HEK293 (cell line): ENCODE data around the gene UBE2D3.
A peak's percentile ranks its signal among the peaks of the same experiment; 100 is the strongest.
"Not testable (repeated sequence)": the region's sequence is repeated elsewhere in the genome, so short reads cannot be mapped to it uniquely, and the experiment has no call there.

Experiments
- CTCF ChIA-PET: fragments of 350-600 bp; formaldehyde crosslinking; extraction: SDS; loops from one replicate; lab custom pipeline; 2021; ENCODE audit warnings: antibody characterized with exemption; lab: Yijun Ruan, JAX
- POLR2A ChIA-PET: fragments of 300-600 bp; formaldehyde crosslinking; extraction: SDS; loops from one replicate; lab custom pipeline; 2020; ENCODE audit warnings: antibody characterized with exemption, inconsistent platforms; lab: Yijun Ruan, JAX
- H3K27ac ChIP-seq: fragments of 200-500 bp; sonication (Bioruptor generic); 2 replicates; pipeline ENCODE4 v1.5.1; 2014; ENCODE audit warnings: low read depth, low read length, control low read depth, inconsistent platforms; ENCODE audit errors: extremely low read depth
- H3K36me3 ChIP-seq, 2 experiments: fragments of 200-500 bp in 1 of 2; sonication (Bioruptor generic) in 1 of 2; 1 replicate in 1 of 2; 2 replicates in 1 of 2; pipeline ENCODE4 v1.5.1; 2014 to 2017; ENCODE audit warnings: inconsistent platforms in 2 of 2, low read length in 2 of 2; ENCODE audit not compliant: control insufficient read depth in 2 of 2, insufficient read depth in 1 of 2
- H3K4me1 ChIP-seq: fragments of 200-500 bp; sonication (Bioruptor generic); 2 replicates; pipeline ENCODE4 v1.5.1; 2014; ENCODE audit warnings: mild to moderate bottlenecking, low read length, inconsistent platforms; ENCODE audit not compliant: control insufficient read depth, insufficient read depth
- H3K4me3 ChIP-seq: 2 replicates; pipeline ENCODE4 v1.5.1; 2011; ENCODE audit warnings: low read depth, mild to moderate bottlenecking, control low read depth, low read length, moderate library complexity
- H3K9me3 ChIP-seq: fragments of 200-500 bp; sonication (Bioruptor generic); 2 replicates; pipeline ENCODE4 v1.5.1; 2014; ENCODE audit warnings: low read depth, low read length, inconsistent platforms; ENCODE audit not compliant: control insufficient read depth, insufficient read depth
- BCL11A ChIP-seq: fragments of 450-650 bp; formaldehyde crosslinking; IDR thresholded peaks from 2 replicates; pipeline ENCODE4 v1.5.1; 2016; ENCODE audit warnings: low read depth, missing biosample characterization, missing genetic modification characterization
- GLI4 ChIP-seq: fragments of 450-650 bp; formaldehyde crosslinking; IDR thresholded peaks from 2 replicates; pipeline ENCODE4 v1.5.1; 2016; ENCODE audit warnings: missing biosample characterization, missing genetic modification characterization
- ZBTB21 ChIP-seq: fragments of 450-650 bp; formaldehyde crosslinking; IDR thresholded peaks from 2 replicates; pipeline ENCODE4 v1.5.1; 2017; ENCODE audit warnings: missing biosample characterization, missing genetic modification characterization
- ZNF121 ChIP-seq: fragments of 450-650 bp; formaldehyde crosslinking; IDR thresholded peaks from 2 replicates; pipeline ENCODE4 v1.5.1; 2016; ENCODE audit warnings: missing biosample characterization, missing genetic modification characterization
- ZNF560 ChIP-seq: fragments of 450-650 bp; formaldehyde crosslinking; IDR thresholded peaks from 2 replicates; pipeline ENCODE4 v1.5.1; 2017; ENCODE audit warnings: missing biosample characterization, missing genetic modification characterization, borderline replicate concordance
- ZNF660 ChIP-seq: fragments of 450-650 bp; IDR thresholded peaks from 2 replicates; pipeline ENCODE4 v1.5.1; 2018; ENCODE audit warnings: missing biosample characterization, mild to moderate bottlenecking, missing genetic modification characterization
- ZXDB ChIP-seq: fragments of 450-650 bp; formaldehyde crosslinking; IDR thresholded peaks from 2 replicates; pipeline ENCODE4 v1.5.1; 2016; ENCODE audit warnings: missing biosample characterization, missing genetic modification characterization
- TF ChIP-seq, protein P1 (sequence below): fragments of 450-650 bp; formaldehyde crosslinking; IDR thresholded peaks from 2 replicates; pipeline ENCODE4 v1.5.1; 2017; ENCODE audit warnings: missing biosample characterization, missing genetic modification characterization
- TF ChIP-seq, protein P2 (sequence below): fragments of 450-650 bp; formaldehyde crosslinking; IDR thresholded peaks from 2 replicates; pipeline ENCODE4; 2016; ENCODE audit warnings: missing biosample characterization, missing genetic modification characterization
- TF ChIP-seq, protein P3 (sequence below): fragments of 450-650 bp; formaldehyde crosslinking; IDR thresholded peaks from 2 replicates; pipeline ENCODE4 v1.5.1; 2017; ENCODE audit warnings: missing biosample characterization, missing genetic modification characterization

Gene UBE2D3

DNA sequence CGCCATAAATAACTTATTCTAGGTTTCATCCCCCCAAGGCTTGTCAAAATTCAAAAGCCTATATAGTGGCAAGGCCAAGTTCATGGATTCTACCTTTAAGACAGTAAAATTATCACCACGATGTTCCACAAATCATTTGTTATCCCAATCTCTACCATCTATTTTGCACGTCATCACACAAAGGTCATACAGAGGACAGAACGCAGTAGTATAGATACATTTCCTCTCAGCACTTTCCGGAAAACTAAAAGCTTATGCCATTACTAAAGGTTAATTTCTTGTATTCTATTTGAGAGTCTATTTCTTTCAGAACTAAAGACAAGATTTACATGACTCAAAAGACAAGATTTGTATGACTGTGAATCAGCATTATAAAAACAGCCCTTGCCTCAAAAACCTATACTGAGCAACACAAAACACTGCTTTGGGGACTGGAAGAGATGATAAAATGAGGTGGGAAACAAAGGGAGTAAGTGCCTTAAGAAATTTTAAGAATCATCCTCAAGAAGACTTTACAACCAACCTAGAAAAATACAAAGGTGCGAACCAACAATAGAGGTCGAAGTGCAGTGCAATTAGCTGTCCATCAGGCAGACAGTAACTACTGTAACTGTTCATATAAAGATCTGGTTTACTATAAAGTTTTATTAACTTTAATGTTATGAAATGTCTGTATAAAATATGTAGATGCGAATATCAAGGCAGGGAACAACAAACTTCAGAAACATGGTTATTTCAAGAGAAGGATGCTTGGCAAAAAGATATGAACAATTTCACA is 7.6 kb downstream of the UBE2D3 start:
- ChIA-PET POLR2A (no interaction called here), CTCF (no interaction called here)
- peaks cover 0 to 44% of the 10 kb centered on the region in 2 experiments; a peak in 1 of 3 replicates for H3K36me3 ChIP-seq
- no peak overlapping the region for H3K4me3 ChIP-seq
- H3K4me1 ChIP-seq, result peaks cover 12% of the 10 kb centered on the region
- no peaks in the 10 kb centered on the region for H3K9me3 ChIP-seq
- H3K27ac ChIP-seq, result no peak overlapping the region
- TF ChIP-seq ZNF121 (tag by site-specific recombination), result no peak
- TF ChIP-seq, protein P1, sequence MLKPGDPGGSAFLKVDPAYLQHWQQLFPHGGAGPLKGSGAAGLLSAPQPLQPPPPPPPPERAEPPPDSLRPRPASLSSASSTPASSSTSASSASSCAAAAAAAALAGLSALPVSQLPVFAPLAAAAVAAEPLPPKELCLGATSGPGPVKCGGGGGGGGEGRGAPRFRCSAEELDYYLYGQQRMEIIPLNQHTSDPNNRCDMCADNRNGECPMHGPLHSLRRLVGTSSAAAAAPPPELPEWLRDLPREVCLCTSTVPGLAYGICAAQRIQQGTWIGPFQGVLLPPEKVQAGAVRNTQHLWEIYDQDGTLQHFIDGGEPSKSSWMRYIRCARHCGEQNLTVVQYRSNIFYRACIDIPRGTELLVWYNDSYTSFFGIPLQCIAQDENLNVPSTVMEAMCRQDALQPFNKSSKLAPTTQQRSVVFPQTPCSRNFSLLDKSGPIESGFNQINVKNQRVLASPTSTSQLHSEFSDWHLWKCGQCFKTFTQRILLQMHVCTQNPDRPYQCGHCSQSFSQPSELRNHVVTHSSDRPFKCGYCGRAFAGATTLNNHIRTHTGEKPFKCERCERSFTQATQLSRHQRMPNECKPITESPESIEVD (tag by site-specific recombination), result peak; percentile 51

DNA sequence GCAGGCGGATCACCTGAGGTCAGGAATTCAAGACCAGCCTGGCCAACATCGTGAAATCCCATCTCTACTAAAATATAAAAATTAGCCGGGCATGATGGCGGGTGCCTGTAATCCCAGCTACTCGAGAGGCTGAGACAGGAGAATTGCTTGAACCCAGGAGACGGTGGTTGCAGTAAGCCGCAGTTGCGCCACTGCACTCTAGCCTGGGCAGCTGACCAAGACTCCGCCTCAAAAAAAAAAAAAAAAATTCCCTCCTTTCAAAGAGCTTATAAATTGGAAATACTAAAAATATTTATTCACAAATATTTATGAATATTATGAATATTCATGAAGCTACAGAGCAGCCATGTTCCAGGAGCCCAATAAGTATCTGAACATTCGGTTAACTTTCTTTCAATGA is 8.3 kb downstream of the UBE2D3 start:
- CTCF ChIA-PET, H3K4me3 ChIP-seq, H3K27ac ChIP-seq, H3K9me3 ChIP-seq: not testable (repeated sequence)
- Histone ChIP-seq H3K4me1 (peaks cover 12% of the 10 kb centered on the region), H3K36me3 (peaks cover 0 to 41% of the 10 kb centered on the region in 2 experiments; a peak in 1 of 3 replicates)
- POLR2A ChIA-PET, result interaction anchor here (3.8 kb wide), 1 partner anchor 9 kb away, joined by 22 read pairs; the partner anchor contains the start of gene UBE2D3

DNA sequence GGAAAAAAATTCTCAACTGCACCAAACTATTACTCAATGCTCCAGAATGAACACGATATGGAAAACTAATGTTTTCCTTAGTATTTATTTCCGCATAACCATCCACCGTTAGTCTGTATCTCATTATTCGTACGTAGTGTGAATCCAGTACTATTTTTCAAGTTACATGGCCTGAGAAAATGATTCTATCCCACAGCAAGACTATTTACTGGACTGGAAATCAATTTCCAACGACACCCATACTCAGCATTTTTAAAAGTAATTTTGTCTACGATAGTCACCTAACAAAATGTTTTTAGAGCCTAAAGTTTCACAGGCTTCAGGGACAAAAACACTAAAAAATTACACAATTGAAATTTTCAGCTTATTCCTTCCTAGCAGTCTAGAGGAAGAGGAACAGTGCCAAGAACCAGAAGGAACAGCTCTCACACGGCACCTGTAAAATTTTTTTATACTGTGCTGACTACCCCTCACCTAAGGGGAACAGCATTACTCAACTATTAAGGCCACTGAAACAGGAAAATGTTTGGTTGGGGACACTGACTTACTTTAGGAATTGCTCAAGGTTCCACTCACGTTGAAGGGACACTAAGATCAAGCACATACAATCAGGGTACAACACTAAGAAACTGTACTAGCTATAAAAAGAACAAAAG is 9.6 kb downstream of the UBE2D3 start:
- POLR2A ChIA-PET, result interaction anchor here (0.9 to 3.8 kb wide), 2 partner anchors 10 to 369 kb away, joined by 5 to 22 read pairs; partner anchors contain the start of gene UBE2D3
- TF ChIP-seq GLI4 (no peak), ZNF660 (tag by site-specific recombination) (peak; percentile 97)
- TF ChIP-seq, protein P2, sequence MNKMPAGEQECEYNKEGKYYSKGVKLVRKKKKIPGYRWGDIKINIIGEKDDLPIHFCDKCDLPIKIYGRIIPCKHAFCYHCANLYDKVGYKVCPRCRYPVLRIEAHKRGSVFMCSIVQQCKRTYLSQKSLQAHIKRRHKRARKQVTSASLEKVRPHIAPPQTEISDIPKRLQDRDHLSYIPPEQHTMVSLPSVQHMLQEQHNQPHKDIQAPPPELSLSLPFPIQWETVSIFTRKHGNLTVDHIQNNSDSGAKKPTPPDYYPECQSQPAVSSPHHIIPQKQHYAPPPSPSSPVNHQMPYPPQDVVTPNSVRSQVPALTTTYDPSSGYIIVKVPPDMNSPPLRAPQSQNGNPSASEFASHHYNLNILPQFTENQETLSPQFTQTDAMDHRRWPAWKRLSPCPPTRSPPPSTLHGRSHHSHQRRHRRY (tag by site-specific recombination), result no peak
- peaks cover 0 to 37% of the 10 kb centered on the region in 2 experiments; a peak in 1 of 3 replicates for H3K36me3 ChIP-seq
- peaks cover 12% of the 10 kb centered on the region for H3K4me1 ChIP-seq
- H3K27ac ChIP-seq, result no peak overlapping the region
- CTCF ChIA-PET, result no interaction called here
- H3K9me3 ChIP-seq, result no peaks in the 10 kb centered on the region
- no peak overlapping the region for H3K4me3 ChIP-seq

DNA sequence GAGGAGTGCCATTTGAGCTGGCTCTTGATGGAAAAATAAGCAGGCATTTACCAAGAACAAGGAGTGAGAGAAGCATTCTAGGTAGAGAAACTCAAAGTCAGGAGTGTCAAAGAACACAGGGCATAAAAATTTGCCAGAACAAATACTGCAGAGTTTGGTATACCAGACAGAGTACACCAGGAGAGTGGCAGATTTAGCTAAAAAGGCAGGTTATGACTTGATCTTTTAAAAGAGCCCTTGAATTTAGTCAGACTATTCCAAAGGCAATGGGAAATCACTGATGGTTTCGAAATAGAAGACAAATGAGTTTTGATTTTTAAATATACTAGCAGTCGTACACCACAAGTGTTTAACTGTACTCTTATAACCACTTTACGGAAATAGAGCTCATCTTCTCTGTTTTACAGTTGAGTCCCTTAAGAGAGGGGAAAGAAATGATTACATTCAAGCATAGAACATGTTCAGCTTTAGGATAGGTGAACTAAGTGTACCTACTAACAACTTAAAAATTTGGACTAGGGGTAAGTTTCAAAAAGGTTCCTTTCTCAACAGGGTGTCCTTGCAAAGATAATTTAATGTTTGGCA is 10.2 kb downstream of the UBE2D3 start:
- H3K4me1 ChIP-seq, result peaks cover 12% of the 10 kb centered on the region
- TF ChIP-seq, protein P3, sequence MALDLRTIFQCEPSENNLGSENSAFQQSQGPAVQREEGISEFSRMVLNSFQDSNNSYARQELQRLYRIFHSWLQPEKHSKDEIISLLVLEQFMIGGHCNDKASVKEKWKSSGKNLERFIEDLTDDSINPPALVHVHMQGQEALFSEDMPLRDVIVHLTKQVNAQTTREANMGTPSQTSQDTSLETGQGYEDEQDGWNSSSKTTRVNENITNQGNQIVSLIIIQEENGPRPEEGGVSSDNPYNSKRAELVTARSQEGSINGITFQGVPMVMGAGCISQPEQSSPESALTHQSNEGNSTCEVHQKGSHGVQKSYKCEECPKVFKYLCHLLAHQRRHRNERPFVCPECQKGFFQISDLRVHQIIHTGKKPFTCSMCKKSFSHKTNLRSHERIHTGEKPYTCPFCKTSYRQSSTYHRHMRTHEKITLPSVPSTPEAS, result no peak
- TF ChIP-seq BCL11A (tag by site-specific recombination) (no peak), ZXDB (no peak), ZBTB21 (tag by site-specific recombination) (no peak), ZNF560 (no peak)
- ChIA-PET CTCF (interaction anchor here (1.1 kb wide), 1 partner anchor 274 kb away, joined by 3 read pairs; no protein-coding TSS in a partner anchor), POLR2A (interaction anchor here (0.9 to 3.8 kb wide), 2 partner anchors 11 to 368 kb away, joined by 5 to 22 read pairs; partner anchors contain the start of gene UBE2D3)
- peaks cover 0 to 34% of the 10 kb centered on the region in 2 experiments; a peak in 1 of 3 replicates for H3K36me3 ChIP-seq
- no peak overlapping the region for H3K27ac ChIP-seq
- no peak overlapping the region for H3K4me3 ChIP-seq
- H3K9me3 ChIP-seq, result no peaks in the 10 kb centered on the region
